K562 (cell line): ENCODE measurements around the gene GPR107. TPM values are rescaled to one million over a fixed set of nuclear protein-coding genes. Genes with fewer than 3 reads are reported as not detected.

Source experiments
- ATAC-seq: fragments of 200-7000 bp; cut with Tn5 transposase; 3 replicates; pipeline ENCODE4 v1.9.1; 2020; ENCODE audit warnings: moderate library complexity
- BruUV-seq: library from RNA; stranded (reverse); fragments of 400-500 nt; replicated peaks from 2 replicates; lab custom pipeline; 2021; lab: Mats Ljungman, UMichigan
- CTCF ChIA-PET: fragments of 300-600 bp; formaldehyde crosslinking; extraction: SDS; loops from one replicate; lab custom pipeline; 2021; ENCODE audit warnings: low intra/inter-chr PET ratio; lab: Yijun Ruan, JAX
- POLR2A ChIA-PET: fragments of 300-600, 350-650 bp; sonication (Branson Sonifier 250); formaldehyde crosslinking; extraction: SDS; loops from one replicate; lab custom pipeline; 2021; ENCODE audit warnings: antibody characterized with exemption, inconsistent platforms; lab: Yijun Ruan, JAX
- DNase-seq, 4 experiments: peaks; one replicate each; pipeline versions ENCODE4 v3.0.0 to v3.0.0-alpha.2; 2011 to 2018; ENCODE audit warnings: low spot score in 3 of 4, mixed read lengths in 3 of 4; ENCODE audit errors: extremely low read depth in 1 of 4
- FAIRE-seq: peaks from 2 replicates; lab custom pipeline; 2011; peaks lifted over from hg19 to GRCh38; lab: Jason Lieb, UNC
- H2AFZ ChIP-seq: 2 replicates; pipeline ENCODE4 v1.6.0; 2011; ENCODE audit warnings: low read depth, low read length, control low read depth, inconsistent platforms
- H3K27ac ChIP-seq: fragments of 200-600 bp; 3 replicates; pipeline ENCODE4 v1.8.0; 2011; ENCODE audit warnings: low read depth, mild to moderate bottlenecking, control low read depth, inconsistent platforms, low read length, moderate library complexity, mixed read lengths; ENCODE audit errors: extremely low read depth
- H3K27me3 ChIP-seq, 2 experiments: fragments of 300-600 bp in 1 of 2; 2 replicates in 1 of 2; 3 replicates in 1 of 2; pipeline versions ENCODE4 v1.6.0 to v1.8.0; 2011; ENCODE audit warnings: inconsistent platforms in 2 of 2, low read length in 2 of 2, mild to moderate bottlenecking in 1 of 2, mixed read lengths in 1 of 2, moderate library complexity in 1 of 2; ENCODE audit not compliant: control insufficient read depth in 2 of 2, insufficient read depth in 2 of 2
- H3K36me3 ChIP-seq: fragments of 300-600 bp; 3 replicates; pipeline ENCODE4 v1.8.0; 2011; ENCODE audit warnings: mild to moderate bottlenecking, low read length, inconsistent platforms; ENCODE audit not compliant: control insufficient read depth, insufficient read depth
- H3K4me1 ChIP-seq, 2 experiments: fragments of 200-600 bp in 1 of 2; replicated peaks in 1 of 2; 2 replicates in 1 of 2; 3 replicates in 1 of 2; pipeline versions ENCODE4 v1.5.1 to v1.8.0; 2011; ENCODE audit warnings: inconsistent platforms in 2 of 2, low read length in 2 of 2, mild to moderate bottlenecking in 1 of 2, mixed read lengths in 1 of 2, moderate library complexity in 1 of 2; ENCODE audit not compliant: control insufficient read depth in 2 of 2, insufficient read depth in 2 of 2
- H3K4me2 ChIP-seq: 2 replicates; pipeline ENCODE4 v1.6.1; 2011; ENCODE audit warnings: low read length, control low read depth, inconsistent platforms, mixed read lengths; ENCODE audit not compliant: insufficient read depth
- H3K4me3 ChIP-seq: fragments of 200-600 bp; sonication (generic), shearing (Covaris generic); 2 replicates; pipeline ENCODE4 v1.5.1; 2016; ENCODE audit warnings: control low read depth, inconsistent platforms
- H3K79me2 ChIP-seq: fragments of 200-600 bp; 3 replicates; pipeline ENCODE4 v1.8.0; 2011; ENCODE audit warnings: low read length, inconsistent platforms; ENCODE audit not compliant: control insufficient read depth, insufficient read depth
- H3K9ac ChIP-seq, 2 experiments: 2 replicates each; pipeline versions ENCODE4 v1.6.0 to v1.6.1; 2011; ENCODE audit warnings: low read depth in 2 of 2, low read length in 2 of 2, control low read depth in 1 of 2, inconsistent platforms in 1 of 2, mild to moderate bottlenecking in 1 of 2, mixed read lengths in 1 of 2; ENCODE audit not compliant: insufficient read depth in 1 of 2
- H3K9me1 ChIP-seq: one replicate; pipeline ENCODE4 v1.6.0; 2011; ENCODE audit warnings: inconsistent platforms, mild to moderate bottlenecking, low read length, moderate library complexity; ENCODE audit not compliant: control insufficient read depth, insufficient read depth
- H3K9me3 ChIP-seq: replicated peaks from 2 replicates; pipeline ENCODE4 v1.5.1; 2011; ENCODE audit warnings: low read depth, low read length, inconsistent platforms; ENCODE audit not compliant: control insufficient read depth, insufficient read depth
- H4K20me1 ChIP-seq: replicated peaks from 2 replicates; pipeline ENCODE4 v1.6.1; 2011; ENCODE audit warnings: low read length, inconsistent platforms, mixed read lengths; ENCODE audit not compliant: control insufficient read depth, insufficient read depth
- ATF2 ChIP-seq: sonication (generic); formaldehyde crosslinking; IDR thresholded peaks from 2 replicates; pipeline ENCODE4 v1.8.1; 2022; ENCODE audit warnings: missing genetic modification reagents
- RBM25 ChIP-seq: fragments of 200-400 bp; formaldehyde crosslinking; IDR thresholded peaks from 2 replicates; pipeline ENCODE4 v1.6.1; 2018; ENCODE audit warnings: low read length, low read depth, moderate library complexity; ENCODE audit not compliant: severe bottlenecking
- TRIM25 ChIP-seq: fragments of 450-650 bp; IDR thresholded peaks from 2 replicates; pipeline ENCODE4 v1.7.0; 2016; ENCODE audit warnings: borderline replicate concordance
- ZNF121 ChIP-seq: sonication (generic); formaldehyde crosslinking; conservative IDR thresholded peaks from 2 replicates; pipeline ENCODE4 v1.8.0; 2022; ENCODE audit warnings: missing genetic modification reagents
- WGBS: fragments of 100-300 bp; shearing (Covaris generic); methylation state at CpG from one replicate; pipeline ENCODE4 v1.1.6; 2016; ENCODE audit warnings: low coverage, mixed read lengths; ENCODE audit not compliant: insufficient coverage; ENCODE audit errors: missing lambda C conversion rate; 5-methylcytosine and 5-hydroxymethylcytosine counted together
- in situ Hi-C: fragments of 300-500 bp; cut with MboI; formaldehyde crosslinking; loops from 4 replicates; pipeline ENCODE4 v1.15.0; 2018; ENCODE audit warnings: inconsistent platforms, mixed read lengths
- intact Hi-C: fragments of 100-400 bp; cut with micrococcal nuclease; formaldehyde crosslinking; loops from 2 replicates; pipeline ENCODE4 v1.14.2; 2022
- polyA plus RNA-seq, 8 experiments: library from polyadenylated mRNA; depleted of rRNA in 4 of 8; stranded (reverse) in 5 of 8; unstranded in 3 of 8; fragments of >200 nt; fragmentation: Nextera tagmentation in 2 of 8; fragmentation: Illumina TruSeq in 1 of 8; extraction: Ambion mirVana in 2 of 8; extraction: Trizol in 1 of 8; gene quantifications; 2 replicates each; pipeline versions ENCODE4 v1.2.1 to v1.2.3, GENCODE V29; 2011 to 2014; ENCODE audit warnings: inconsistent platforms in 1 of 8, missing spikeins in 1 of 8
- total RNA-seq, 7 experiments: library from RNA; depleted of rRNA in 6 of 7; stranded (reverse); fragments of >200 nt in 6 of 7; fragmentation: Illumina TruSeq in 2 of 7; extraction: Trizol in 2 of 7; gene quantifications; 2 replicates each; pipeline versions ENCODE4 v1.2.1 to v1.2.3, GENCODE V29; 2011 to 2021; ENCODE audit warnings: low replicate concordance in 1 of 7

Gene GPR107
- total and polyA plus RNA-seq, 9 of the 15 experiments (the other 6 are each of a cell fraction or from before 2014, with no cell fraction given): 3.2 to 34.6 (median 14.4) TPM

- no peaks in the 10 kb centered on the region for H3K9me3 ChIP-seq
- no peaks in the 10 kb centered on the region for H3K4me1 ChIP-seq
- no peak overlapping the region for H3K27ac ChIP-seq
- BruUV-seq: no TSS peak
- H3K79me2 ChIP-seq: no peaks in the 10 kb centered on the region
- H3K4me3 ChIP-seq: no peak overlapping the region
- CTCF ChIA-PET: no interaction called here
- no peak; the same call in 2 of the 3 replicates for ATAC-seq
- no peak overlapping the region for H3K9ac ChIP-seq
- TF ChIP-seq TRIM25: no peak
- 32% methylated on average over 7 of the region's 7 CpGs for WGBS
- DNase-seq: no peak
- no peak overlapping the region for H2AFZ ChIP-seq
- no peak overlapping the region for H3K4me2 ChIP-seq
- H4K20me1 ChIP-seq: no peaks in the 10 kb centered on the region
- FAIRE-seq: no peak
- in situ Hi-C loops (no loop called here), intact Hi-C loops (no loop called here)
- H3K9me1 ChIP-seq: no peaks in the 10 kb centered on the region
- H3K36me3 ChIP-seq: no peaks in the 10 kb centered on the region
- no peaks in the 10 kb centered on the region for H3K27me3 ChIP-seq
- POLR2A ChIA-PET: interaction anchor here (0.6 kb wide), 1 partner anchor 27 kb away, joined by 3 read pairs; no protein-coding TSS in a partner anchor
Measured at GRCh38 chr9:130023144-130023787, 30.4 kb upstream of the GPR107 start.

GRCh38 chr9:130023994-130024596, 29.6 kb upstream of the GPR107 start:
- ChIA-PET CTCF (no interaction called here), POLR2A (interaction anchor here (0.6 to 0.9 kb wide), 2 partner anchors 15 to 28 kb away, joined by 3 to 4 read pairs; no protein-coding TSS in a partner anchor)
- Histone ChIP-seq H3K4me2 (no peak overlapping the region), H3K79me2 (no peaks in the 10 kb centered on the region), H3K36me3 (no peaks in the 10 kb centered on the region), H4K20me1 (no peaks in the 10 kb centered on the region), H3K9me1 (no peaks in the 10 kb centered on the region), H3K9me3 (no peaks in the 10 kb centered on the region), H2AFZ (no peak overlapping the region), H3K27me3 (no peaks in the 10 kb centered on the region), H3K27ac (no peak overlapping the region), H3K4me3 (no peak overlapping the region), H3K9ac (no peak overlapping the region), H3K4me1 (no peaks in the 10 kb centered on the region)
- 36% methylated on average over 3 of the region's 3 CpGs for WGBS
- intact Hi-C loops (no loop called here), in situ Hi-C loops (no loop called here)
- ATAC-seq: no peak
- no TSS peak for BruUV-seq
- no peak for FAIRE-seq
- DNase-seq: no peak
- TF ChIP-seq ATF2 (no peak), RBM25 (peak; percentile 40), ZNF121 (0 out of 2 replicates have a peak, but pooled peaks have one; percentile 40)
